B cell (primary cell): ENCODE measurements around the gene CCHCR1. TPM values are rescaled to one million over a fixed set of nuclear protein-coding genes. Genes with fewer than 3 reads are reported as not detected.
A peak's percentile ranks its signal among the peaks of the same experiment; 100 is the strongest.
"Not testable (repeated sequence)": the region's sequence is repeated elsewhere in the genome, so short reads cannot be mapped to it uniquely, and the experiment has no call there.

Experiments used
- ATAC-seq: fragments of 200-7000 bp; cut with Tn5 transposase; one replicate; pipeline ENCODE4 v1.10.0; 2021; ENCODE audit warnings: low read depth, mild to moderate bottlenecking, moderate number of reproducible peaks, moderate library complexity
- CTCF ChIA-PET: fragments of 350-600 bp; sonication (Branson Sonifier 250); formaldehyde crosslinking; loops from one replicate; lab custom pipeline; 2021; ENCODE audit warnings: antibody characterized with exemption, inconsistent platforms; lab: Charles Lee
- POLR2A ChIA-PET: fragments of 350-600 bp; sonication (Branson Sonifier 250); formaldehyde crosslinking; loops from one replicate; lab custom pipeline; 2021; ENCODE audit warnings: antibody characterized with exemption; lab: Charles Lee
- DNase-seq: peaks from one replicate; pipeline ENCODE4 v3.0.0; 2013
- H2AFZ ChIP-seq: 2 replicates; pipeline ENCODE4 v1.6.1; 2012; ENCODE audit warnings: mild to moderate bottlenecking, low read depth, low read length; ENCODE audit not compliant: insufficient read depth, poor library complexity, severe bottlenecking
- H3K27ac ChIP-seq, 2 donors: 1 replicate in 1 of 2; 2 replicates in 1 of 2; pipeline ENCODE4 v1.5.1; 2012 to 2013; ENCODE audit warnings: low read length in 2 of 2, mild to moderate bottlenecking in 2 of 2, moderate library complexity in 1 of 2
- H3K27me3 ChIP-seq, 4 experiments: fragments of 200-600 bp in 1 of 4; sonication (generic) in 1 of 4; replicated peaks in 1 of 4; 1 replicate in 2 of 4; 2 replicates in 2 of 4; pipeline versions ENCODE4 v1.6.1 to v1.7.0; 2013 to 2016; ENCODE audit warnings: low read length in 3 of 4, mild to moderate bottlenecking in 2 of 4, mixed read lengths in 1 of 4, moderate library complexity in 1 of 4; ENCODE audit not compliant: insufficient read depth in 4 of 4, control insufficient read depth in 3 of 4; ENCODE audit errors: control extremely low read depth in 1 of 4
- H3K36me3 ChIP-seq, 2 experiments: replicated peaks in 1 of 2; 1 replicate in 1 of 2; 2 replicates in 1 of 2; pipeline versions ENCODE4 v1.6.1 to v1.7.1; 2013; ENCODE audit warnings: low read length in 1 of 2; ENCODE audit not compliant: insufficient read depth in 2 of 2, control insufficient read depth in 1 of 2; ENCODE audit errors: control extremely low read depth in 1 of 2, extremely low read depth in 1 of 2
- H3K4me1 ChIP-seq, 2 donors: fragments of 200-600 bp in 1 of 2; sonication (generic) in 1 of 2; 1 replicate in 1 of 2; 2 replicates in 1 of 2; pipeline versions ENCODE4 v1.5.1 to v1.6.1; 2013 to 2017; ENCODE audit warnings: low read length in 2 of 2; ENCODE audit not compliant: control insufficient read depth in 2 of 2, insufficient read depth in 2 of 2
- H3K4me2 ChIP-seq: replicated peaks from 2 replicates; pipeline ENCODE3; 2012; ENCODE audit warnings: mild to moderate bottlenecking, low read depth, low read length; ENCODE audit not compliant: poor library complexity, severe bottlenecking
- H3K4me3 ChIP-seq, 5 experiments: fragments of 200-600 bp in 1 of 5; sonication (generic) in 1 of 5; 1 replicate in 3 of 5; 2 replicates in 2 of 5; pipeline versions ENCODE4 v1.5.1 to v1.7.0; 2011 to 2016; ENCODE audit warnings: low read length in 4 of 5, mild to moderate bottlenecking in 4 of 5, low read depth in 2 of 5, control low read depth in 1 of 5, moderate library complexity in 1 of 5; ENCODE audit not compliant: insufficient read depth in 1 of 5; ENCODE audit errors: control extremely low read depth in 1 of 5, extremely low read depth in 1 of 5
- H3K79me2 ChIP-seq: fragments of 200-600 bp; sonication (generic); one replicate; pipeline ENCODE4 v1.6.0; 2016; ENCODE audit warnings: low read length; ENCODE audit not compliant: control insufficient read depth, insufficient read depth
- H3K9ac ChIP-seq: fragments of 200-600 bp; sonication (generic); 2 replicates; pipeline ENCODE4 v1.6.1; 2017; ENCODE audit warnings: mild to moderate bottlenecking, low read length, moderate library complexity
- H3K9me3 ChIP-seq, 3 donors: one replicate each; pipeline versions ENCODE4 v1.6.1 to v1.7.1; 2013; ENCODE audit warnings: low read length in 2 of 3; ENCODE audit not compliant: control insufficient read depth in 2 of 3, insufficient read depth in 1 of 3; ENCODE audit errors: control extremely low read depth in 1 of 3
- H4K20me1 ChIP-seq: 2 replicates; pipeline ENCODE4 v1.6.0; 2012; ENCODE audit warnings: mild to moderate bottlenecking, low read length; ENCODE audit not compliant: insufficient read depth, control insufficient read depth, poor library complexity, severe bottlenecking
- H3K27ac Mint-ChIP-seq: one replicate; pipeline ENCODE4 v1.8.0; 2021; ENCODE audit warnings: mixed read lengths
- H3K27me3 Mint-ChIP-seq: one replicate; pipeline ENCODE4 v1.8.0; 2021; ENCODE audit warnings: mixed read lengths
- H3K4me1 Mint-ChIP-seq: one replicate; pipeline ENCODE4 v1.8.0; 2021; ENCODE audit warnings: mixed read lengths
- H3K4me3 Mint-ChIP-seq: one replicate; pipeline ENCODE4 v1.8.0; 2021; ENCODE audit warnings: mixed read lengths
- H3K9me3 Mint-ChIP-seq: one replicate; pipeline ENCODE4 v1.8.0; 2022; ENCODE audit warnings: mixed read lengths; ENCODE audit not compliant: insufficient read depth
- CTCF ChIP-seq: fragments of 200-600 bp; IDR thresholded peaks from one replicate; pipeline ENCODE4 v1.8.0; 2022; ENCODE audit warnings: antibody characterized with exemption, mild to moderate bottlenecking
- EZH2 ChIP-seq: IDR thresholded peaks from 2 replicates; pipeline ENCODE4 v1.6.1; 2012; ENCODE audit warnings: borderline replicate concordance, low read depth, mild to moderate bottlenecking, moderate library complexity, low read length; ENCODE audit not compliant: insufficient read depth, poor library complexity, severe bottlenecking
- WGBS: methylation state at CpG from one replicate; pipeline ENCODE4 v1.1.5; 2013; ENCODE audit warnings: missing lambda C conversion rate; ENCODE audit not compliant: insufficient coverage; 5-methylcytosine and 5-hydroxymethylcytosine counted together
- intact Hi-C: fragments of 100-400 bp; cut with micrococcal nuclease; formaldehyde crosslinking; loops from one replicate; pipeline ENCODE4 v1.10.0; 2022
- polyA plus RNA-seq: library from polyadenylated mRNA; depleted of rRNA; stranded (reverse); fragments of >200 nt; gene quantifications from 2 replicates; pipeline ENCODE4 v1.2.3, GENCODE V29; 2012
- total RNA-seq, 2 donors: library from RNA; stranded (reverse); fragments of 120-200 nt in 1 of 2; gene quantifications; 1 replicate in 1 of 2; 2 replicates in 1 of 2; pipeline versions ENCODE4 v1.2.3 to v1.2.4, GENCODE V29; 2013 to 2022

Gene CCHCR1
- total and polyA plus RNA-seq, 2 donors (not counting 1 experiment from before 2014, with no cell fraction given), result 17.0 to 34.7 TPM

GRCh38 chr6:31193206-31193605 lies 35.6 kb upstream of the CCHCR1 start:
- H3K4me3 Mint-ChIP-seq, result no peak overlapping the region
- peaks cover 0 to 6% of the 10 kb centered on the region in 2 experiments for H3K36me3 ChIP-seq
- TF ChIP-seq CTCF, result no peak
- TF ChIP-seq EZH2, result no peak
- CTCF ChIA-PET, result interaction anchor here (0.7 to 9.6 kb wide), 9 partner anchors 28 to 249 kb away, joined by 3 to 210 read pairs (median 5); partner anchors contain the start of genes PSORS1C2 and TCF19
- H3K27ac Mint-ChIP-seq, result peak overlapping the region; percentile 16
- no peak overlapping the region for H3K4me2 ChIP-seq
- intact Hi-C loops, result no loop called here
- no peaks in the 10 kb centered on the region for H3K9me3 Mint-ChIP-seq
- no peak overlapping the region for H3K9ac ChIP-seq
- H3K79me2 ChIP-seq, result peaks cover 6% of the 10 kb centered on the region
- no peak overlapping the region for H3K27ac ChIP-seq
- POLR2A ChIA-PET, result interaction anchor here (0.6 to 1.0 kb wide), 2 partner anchors 12 to 54 kb away, joined by 3 to 10 read pairs; partner anchors contain the start of gene PSORS1C2
- ATAC-seq (no peak), DNase-seq (no peak)
- peaks cover 30% of the 10 kb centered on the region for H3K4me1 Mint-ChIP-seq
- peaks cover 17% of the 10 kb centered on the region for H4K20me1 ChIP-seq
- H3K4me3 ChIP-seq, result no peak overlapping the region
- 90% methylated on average over 7 of the region's 8 CpGs for WGBS
- H3K27me3 ChIP-seq, result no peaks in the 10 kb centered on the region
- no peaks in the 10 kb centered on the region for H3K9me3 ChIP-seq
- H3K4me1 ChIP-seq, result peaks cover 6 to 12% of the 10 kb centered on the region in 2 donors
- H2AFZ ChIP-seq, result no peak overlapping the region
- H3K27me3 Mint-ChIP-seq, result no peaks in the 10 kb centered on the region

GRCh38 chr6:31192431-31193105 lies 35.0 kb upstream of the CCHCR1 start:
- H3K4me3 Mint-ChIP-seq, H3K27me3 ChIP-seq, H2AFZ ChIP-seq, H3K27me3 Mint-ChIP-seq, intact Hi-C loops, H3K27ac ChIP-seq, H3K9me3 ChIP-seq, H3K9ac ChIP-seq, H3K9me3 Mint-ChIP-seq, H3K4me2 ChIP-seq, H3K36me3 ChIP-seq, H3K4me3 ChIP-seq, H3K79me2 ChIP-seq: not testable (repeated sequence)
- peak; percentile 21 for ATAC-seq
- POLR2A ChIA-PET, result interaction anchor here (0.6 to 1.0 kb wide), 5 partner anchors 11 to 1465 kb away, joined by 3 to 10 read pairs (median 7); partner anchors contain the start of genes DDX39B and PSORS1C2
- TF ChIP-seq CTCF, result peak; percentile 66
- Histone ChIP-seq H3K4me1 (peaks cover 6 to 12% of the 10 kb centered on the region in 2 donors), H4K20me1 (peaks cover 17% of the 10 kb centered on the region)
- 74% methylated on average over 5 of the region's 10 CpGs for WGBS
- peak overlapping the region; percentile 61 for H3K27ac Mint-ChIP-seq
- H3K4me1 Mint-ChIP-seq, result peaks cover 31% of the 10 kb centered on the region
- CTCF ChIA-PET, result interaction anchor here (0.7 to 9.6 kb wide), 15 partner anchors 10 to 400 kb away, joined by 3 to 210 read pairs (median 4); partner anchors contain the start of genes NCR3, PSORS1C2 and TCF19
- peak; percentile 75 for DNase-seq
